ENCODE results near the gene APH1B.

Gene APH1B

GRCh38 chr15:63349156-63349555 lies 71.8 kb downstream of the APH1B start:
- no peaks in the 10 kb centered on the region for H3K9me3 ChIP-seq (ENCODE audit: control insufficient read depth, insufficient read depth, low read length)
- H3K36me3 ChIP-seq (ENCODE audit: control insufficient read depth, insufficient read depth, low read length): no peaks in the 10 kb centered on the region
- no peaks in the 10 kb centered on the region; the same call in 1 of the 2 replicates for H3K4me1 ChIP-seq (ENCODE audit: control insufficient read depth, insufficient read depth, low read length)
- no peak overlapping the region for H3K4me3 ChIP-seq (ENCODE audit: low read length)
- WGBS (ENCODE audit: insufficient coverage, insufficient read length): no CpG with 5 or more reads among the region's 6 CpGs
- no peak for DNase-seq (ENCODE audit: low read depth, low spot score)
- no peaks in the 10 kb centered on the region for H3K27me3 ChIP-seq (ENCODE audit: control insufficient read depth, insufficient read depth, low read length)
- no peak overlapping the region for H3K27ac ChIP-seq (ENCODE audit: low read length)

- DNase-seq (ENCODE audit: low read depth, low spot score): no peak
These were observed 72.2 kb downstream of the APH1B start for GRCh38 chr15:63349621-63350020.

GRCh38 chr15:63350178-63350621 lies 72.8 kb downstream of the APH1B start:
- WGBS (ENCODE audit: insufficient coverage, insufficient read length): no CpG with 5 or more reads among the region's 5 CpGs
- no peaks in the 10 kb centered on the region for H3K36me3 ChIP-seq (ENCODE audit: control insufficient read depth, insufficient read depth, low read length)
- H3K27me3 ChIP-seq (ENCODE audit: control insufficient read depth, insufficient read depth, low read length): no peaks in the 10 kb centered on the region

More at GRCh38 chr15:63349621-63350020, 72.2 kb downstream of the APH1B start:
- Histone ChIP-seq H3K4me1 (ENCODE audit: control insufficient read depth, insufficient read depth, low read length) (no peaks in the 10 kb centered on the region; the same call in 1 of the 2 replicates), H3K36me3 (ENCODE audit: control insufficient read depth, insufficient read depth, low read length) (no peaks in the 10 kb centered on the region), H3K4me3 (ENCODE audit: low read length) (no peak overlapping the region), H3K27me3 (ENCODE audit: control insufficient read depth, insufficient read depth, low read length) (no peaks in the 10 kb centered on the region), H3K27ac (ENCODE audit: low read length) (no peak overlapping the region), H3K9me3 (ENCODE audit: control insufficient read depth, insufficient read depth, low read length) (no peaks in the 10 kb centered on the region)
- WGBS (ENCODE audit: insufficient coverage, insufficient read length): no CpG with 5 or more reads among the region's 5 CpGs

GRCh38 chr15:63351170-63351569 lies 73.8 kb downstream of the APH1B start:
- no peak for DNase-seq (ENCODE audit: low read depth, low spot score)
- no peaks in the 10 kb centered on the region; the same call in 1 of the 2 replicates for H3K4me1 ChIP-seq (ENCODE audit: control insufficient read depth, insufficient read depth, low read length)
- H3K9me3 ChIP-seq (ENCODE audit: control insufficient read depth, insufficient read depth, low read length): no peaks in the 10 kb centered on the region
- WGBS (ENCODE audit: insufficient coverage, insufficient read length): no CpG with 5 or more reads among the region's 4 CpGs
- no peaks in the 10 kb centered on the region for H3K36me3 ChIP-seq (ENCODE audit: control insufficient read depth, insufficient read depth, low read length)
- no peak overlapping the region for H3K27ac ChIP-seq (ENCODE audit: low read length)
- H3K27me3 ChIP-seq (ENCODE audit: control insufficient read depth, insufficient read depth, low read length): no peaks in the 10 kb centered on the region
- H3K4me3 ChIP-seq (ENCODE audit: low read length): no peak overlapping the region

More at GRCh38 chr15:63350178-63350621, 72.8 kb downstream of the APH1B start:
- DNase-seq (ENCODE audit: low read depth, low spot score): no peak
- Histone ChIP-seq H3K9me3 (ENCODE audit: control insufficient read depth, insufficient read depth, low read length) (no peaks in the 10 kb centered on the region), H3K4me1 (ENCODE audit: control insufficient read depth, insufficient read depth, low read length) (no peaks in the 10 kb centered on the region; the same call in 1 of the 2 replicates), H3K27ac (ENCODE audit: low read length) (no peak overlapping the region), H3K4me3 (ENCODE audit: low read length) (no peak overlapping the region)

- Histone ChIP-seq H3K4me1 (ENCODE audit: control insufficient read depth, insufficient read depth, low read length) (no peaks in the 10 kb centered on the region; the same call in 1 of the 2 replicates), H3K27me3 (ENCODE audit: control insufficient read depth, insufficient read depth, low read length) (no peaks in the 10 kb centered on the region), H3K36me3 (ENCODE audit: control insufficient read depth, insufficient read depth, low read length) (no peaks in the 10 kb centered on the region), H3K9me3 (ENCODE audit: control insufficient read depth, insufficient read depth, low read length) (no peaks in the 10 kb centered on the region), H3K4me3 (ENCODE audit: low read length) (no peak overlapping the region), H3K27ac (ENCODE audit: low read length) (no peak overlapping the region)
- no peak for DNase-seq (ENCODE audit: low read depth, low spot score)
- no CpG with 5 or more reads among the region's 4 CpGs for WGBS (ENCODE audit: insufficient coverage, insufficient read length)
These were observed 75.4 kb downstream of the APH1B start for GRCh38 chr15:63352808-63353207.

- H3K4me3 ChIP-seq (ENCODE audit: low read length): no peak overlapping the region
- H3K27ac ChIP-seq (ENCODE audit: low read length): no peak overlapping the region
- no peak for DNase-seq (ENCODE audit: low read depth, low spot score)
- no CpG with 5 or more reads among the region's 8 CpGs for WGBS (ENCODE audit: insufficient coverage, insufficient read length)
- H3K36me3 ChIP-seq (ENCODE audit: control insufficient read depth, insufficient read depth, low read length): no peaks in the 10 kb centered on the region
- no peaks in the 10 kb centered on the region for H3K27me3 ChIP-seq (ENCODE audit: control insufficient read depth, insufficient read depth, low read length)
- no peaks in the 10 kb centered on the region; the same call in 1 of the 2 replicates for H3K4me1 ChIP-seq (ENCODE audit: control insufficient read depth, insufficient read depth, low read length)
- H3K9me3 ChIP-seq (ENCODE audit: control insufficient read depth, insufficient read depth, low read length): no peaks in the 10 kb centered on the region
These were observed 75.9 kb downstream of the APH1B start for GRCh38 chr15:63353261-63353660.

GRCh38 chr15:63353887-63354286 lies 76.5 kb downstream of the APH1B start:
- Histone ChIP-seq H3K36me3 (ENCODE audit: control insufficient read depth, insufficient read depth, low read length) (no peaks in the 10 kb centered on the region), H3K27me3 (ENCODE audit: control insufficient read depth, insufficient read depth, low read length) (no peaks in the 10 kb centered on the region), H3K9me3 (ENCODE audit: control insufficient read depth, insufficient read depth, low read length) (no peaks in the 10 kb centered on the region), H3K27ac (ENCODE audit: low read length) (no peak overlapping the region), H3K4me1 (ENCODE audit: control insufficient read depth, insufficient read depth, low read length) (no peaks in the 10 kb centered on the region; the same call in 1 of the 2 replicates), H3K4me3 (ENCODE audit: low read length) (no peak overlapping the region)
- no CpG with 5 or more reads among the region's 5 CpGs for WGBS (ENCODE audit: insufficient coverage, insufficient read length)
- DNase-seq (ENCODE audit: low read depth, low spot score): no peak

- H3K4me3 ChIP-seq (ENCODE audit: low read length): no peak overlapping the region
- H3K36me3 ChIP-seq (ENCODE audit: control insufficient read depth, insufficient read depth, low read length): no peaks in the 10 kb centered on the region
- DNase-seq (ENCODE audit: low read depth, low spot score): no peak
- H3K4me1 ChIP-seq (ENCODE audit: control insufficient read depth, insufficient read depth, low read length): no peaks in the 10 kb centered on the region
- H3K9me3 ChIP-seq (ENCODE audit: control insufficient read depth, insufficient read depth, low read length): no peaks in the 10 kb centered on the region
- H3K27ac ChIP-seq (ENCODE audit: low read length): no peak overlapping the region
- no peaks in the 10 kb centered on the region for H3K27me3 ChIP-seq (ENCODE audit: control insufficient read depth, insufficient read depth, low read length)
- WGBS (ENCODE audit: insufficient coverage, insufficient read length): no CpG with 5 or more reads among the region's 22 CpGs
These were observed 77.6 kb downstream of the APH1B start for GRCh38 chr15:63354821-63355650.

GRCh38 chr15:63357061-63357460 lies 79.7 kb downstream of the APH1B start:
- no peak for DNase-seq (ENCODE audit: low read depth, low spot score)
- Histone ChIP-seq H3K36me3 (ENCODE audit: control insufficient read depth, insufficient read depth, low read length) (no peaks in the 10 kb centered on the region), H3K27me3 (ENCODE audit: control insufficient read depth, insufficient read depth, low read length) (no peaks in the 10 kb centered on the region), H3K27ac (ENCODE audit: low read length) (no peak overlapping the region), H3K4me1 (ENCODE audit: control insufficient read depth, insufficient read depth, low read length) (no peaks in the 10 kb centered on the region), H3K9me3 (ENCODE audit: control insufficient read depth, insufficient read depth, low read length) (no peaks in the 10 kb centered on the region), H3K4me3 (ENCODE audit: low read length) (no peak overlapping the region)
- WGBS (ENCODE audit: insufficient coverage, insufficient read length): no CpG with 5 or more reads among the region's 4 CpGs

- WGBS (ENCODE audit: insufficient coverage, insufficient read length): no CpG with 5 or more reads among the region's 3 CpGs
- Histone ChIP-seq H3K4me1 (ENCODE audit: control insufficient read depth, insufficient read depth, low read length) (peaks cover 2% of the 10 kb centered on the region; the same call in 1 of the 2 replicates), H3K27ac (ENCODE audit: low read length) (no peak overlapping the region), H3K36me3 (ENCODE audit: control insufficient read depth, insufficient read depth, low read length) (no peaks in the 10 kb centered on the region), H3K27me3 (ENCODE audit: control insufficient read depth, insufficient read depth, low read length) (no peaks in the 10 kb centered on the region), H3K4me3 (ENCODE audit: low read length) (no peak overlapping the region), H3K9me3 (ENCODE audit: control insufficient read depth, insufficient read depth, low read length) (no peaks in the 10 kb centered on the region)
- no peak for DNase-seq (ENCODE audit: low read depth, low spot score)
These were observed 80.3 kb downstream of the APH1B start for GRCh38 chr15:63357731-63358130.

Data from iPS DF 6.9 (cell line).